ENCODE data around the gene OR5D14.

OR5D14 gene

DNA sequence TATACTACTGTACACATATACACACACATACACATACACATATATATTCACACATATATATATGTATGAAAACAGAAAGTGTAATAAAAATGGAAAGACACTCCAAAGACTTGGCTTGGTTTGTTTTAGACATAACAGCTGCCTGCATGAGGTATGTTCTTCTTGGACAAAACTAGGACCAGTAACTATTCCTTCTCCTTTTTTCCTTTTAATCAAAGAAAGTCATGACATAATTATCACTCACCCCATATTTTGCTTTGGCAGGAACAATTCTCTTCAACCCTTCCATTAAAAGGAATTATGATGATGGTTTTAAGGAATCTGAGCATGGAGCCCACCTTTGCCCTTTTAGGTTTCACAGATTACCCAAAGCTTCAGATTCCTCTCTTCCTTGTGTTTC lies at the start of gene OR5D14:
Gene OR5D14, plus strand, starts transcription at position 301 of the 400 bp plus-strand sequence. Its CDS starts 0 bp downstream, at position 301.
- H3K4me3 ChIP-seq (ENCODE audit: control insufficient read depth, low read depth, low read length): no peak within 1 kb of the TSS
- TF ChIP-seq, protein P1, sequence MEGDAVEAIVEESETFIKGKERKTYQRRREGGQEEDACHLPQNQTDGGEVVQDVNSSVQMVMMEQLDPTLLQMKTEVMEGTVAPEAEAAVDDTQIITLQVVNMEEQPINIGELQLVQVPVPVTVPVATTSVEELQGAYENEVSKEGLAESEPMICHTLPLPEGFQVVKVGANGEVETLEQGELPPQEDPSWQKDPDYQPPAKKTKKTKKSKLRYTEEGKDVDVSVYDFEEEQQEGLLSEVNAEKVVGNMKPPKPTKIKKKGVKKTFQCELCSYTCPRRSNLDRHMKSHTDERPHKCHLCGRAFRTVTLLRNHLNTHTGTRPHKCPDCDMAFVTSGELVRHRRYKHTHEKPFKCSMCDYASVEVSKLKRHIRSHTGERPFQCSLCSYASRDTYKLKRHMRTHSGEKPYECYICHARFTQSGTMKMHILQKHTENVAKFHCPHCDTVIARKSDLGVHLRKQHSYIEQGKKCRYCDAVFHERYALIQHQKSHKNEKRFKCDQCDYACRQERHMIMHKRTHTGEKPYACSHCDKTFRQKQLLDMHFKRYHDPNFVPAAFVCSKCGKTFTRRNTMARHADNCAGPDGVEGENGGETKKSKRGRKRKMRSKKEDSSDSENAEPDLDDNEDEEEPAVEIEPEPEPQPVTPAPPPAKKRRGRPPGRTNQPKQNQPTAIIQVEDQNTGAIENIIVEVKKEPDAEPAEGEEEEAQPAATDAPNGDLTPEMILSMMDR (IDR thresholded peaks at IDR 0.05; ENCODE audit: control insufficient read depth, insufficient read depth, low read depth, low read length, missing control alignments): no peak
- DNase-seq (ENCODE audit: low read depth): no peak

DNA sequence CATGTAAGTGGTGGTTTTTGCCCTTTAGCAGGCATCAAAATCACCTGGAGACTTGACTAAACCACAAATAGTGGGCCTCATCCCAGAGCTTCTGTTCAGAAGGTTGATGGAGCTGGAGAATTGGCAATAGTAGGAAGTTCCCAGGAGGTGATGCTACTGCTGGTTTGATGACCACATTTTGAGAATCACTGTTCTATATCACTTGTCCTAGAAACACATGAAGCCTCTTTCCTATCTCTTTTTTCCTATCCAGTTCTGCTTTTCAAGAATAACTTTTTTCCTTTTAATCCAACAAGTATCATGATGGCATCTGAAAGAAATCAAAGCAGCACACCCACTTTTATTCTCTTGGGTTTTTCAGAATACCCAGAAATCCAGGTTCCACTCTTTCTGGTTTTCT lies 22.2 kb upstream of the OR5D14 start, which contains the start of gene OR5D13:
Gene OR5D13, plus strand, starts transcription at position 301 of the 400 bp plus-strand sequence. Its CDS starts 0 bp downstream, at position 301.
- TF ChIP-seq, protein P1 (IDR thresholded peaks at IDR 0.05; ENCODE audit: control insufficient read depth, insufficient read depth, low read depth, low read length, missing control alignments): no peak
- H3K4me3 ChIP-seq (ENCODE audit: control insufficient read depth, low read depth, low read length): no peak within 1 kb of the TSS
- no peak for DNase-seq (ENCODE audit: low read depth)

DNA sequence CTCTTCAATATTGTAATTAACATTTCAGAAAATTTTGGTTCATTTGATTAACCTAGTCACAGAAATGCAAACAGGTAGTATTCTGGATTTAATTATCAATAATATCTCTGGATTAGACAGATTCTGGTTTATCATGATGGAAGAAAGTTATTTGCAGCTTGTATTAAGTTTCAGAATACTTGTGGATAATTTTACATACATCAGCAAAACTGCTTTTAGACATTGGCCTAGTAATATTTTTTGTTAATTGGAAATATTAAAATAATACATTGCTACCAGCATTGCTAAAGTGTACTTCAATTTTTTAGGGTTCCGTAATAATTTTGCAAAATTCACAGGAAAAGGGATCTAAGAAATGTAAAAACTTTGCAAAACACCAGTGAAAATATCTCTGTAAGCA lies 3.8 kb upstream of the OR5D14 start:
- H3K4me3 ChIP-seq (ENCODE audit: control insufficient read depth, low read depth, low read length): no peak overlapping the region
- no peak for DNase-seq (ENCODE audit: low read depth)
- TF ChIP-seq, protein P1 (IDR thresholded peaks at IDR 0.05; ENCODE audit: control insufficient read depth, insufficient read depth, low read depth, low read length, missing control alignments): no peak

DNA sequence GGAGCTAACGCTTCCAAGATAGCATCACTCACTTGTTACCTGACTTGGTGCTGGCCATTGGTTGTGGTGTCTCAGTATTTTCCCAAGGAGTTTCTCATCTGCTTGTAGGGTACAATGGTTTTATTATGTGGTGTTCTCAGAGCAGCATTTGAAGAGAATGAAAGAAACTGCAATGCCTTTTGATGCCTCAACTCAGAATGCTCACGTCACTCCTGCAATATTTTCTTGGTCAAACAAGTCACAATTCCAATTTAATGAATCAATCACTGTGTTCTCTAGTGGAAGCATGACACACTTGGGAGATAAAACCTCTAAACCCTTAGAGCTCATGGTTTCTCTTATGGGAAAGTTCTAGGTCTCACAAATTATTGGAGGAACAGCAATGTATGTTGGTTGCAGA lies 2.0 kb upstream of the OR5D14 start:
- no peak for DNase-seq (ENCODE audit: low read depth)
- H3K4me3 ChIP-seq (ENCODE audit: control insufficient read depth, low read depth, low read length): no peak overlapping the region
- TF ChIP-seq, protein P1 (IDR thresholded peaks at IDR 0.05; ENCODE audit: control insufficient read depth, insufficient read depth, low read depth, low read length, missing control alignments): no peak

DNA sequence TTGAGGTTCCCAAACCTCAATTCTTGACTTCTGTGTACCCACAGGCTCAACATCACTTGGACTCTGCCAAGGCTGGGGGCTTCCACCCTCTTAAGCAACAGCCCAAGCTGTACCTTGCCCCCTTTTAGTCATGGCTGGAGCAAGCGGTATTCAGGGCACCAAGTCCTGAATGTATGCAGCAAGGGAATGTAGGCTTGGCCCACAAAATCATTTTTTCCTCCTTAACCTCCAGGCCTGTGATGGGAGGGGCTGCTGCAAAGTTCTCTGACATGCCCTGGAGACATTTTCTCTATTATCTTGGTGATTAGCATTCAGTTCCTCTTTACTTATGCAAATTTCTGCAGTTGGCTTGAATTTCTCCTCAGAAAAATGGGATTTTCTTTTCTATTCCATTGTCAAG lies 10.9 kb downstream of the OR5D14 start:
- H3K4me3 ChIP-seq (ENCODE audit: control insufficient read depth, low read depth, low read length): no peak overlapping the region
- no peak for DNase-seq (ENCODE audit: low read depth)
- TF ChIP-seq, protein P1 (IDR thresholded peaks at IDR 0.05; ENCODE audit: control insufficient read depth, insufficient read depth, low read depth, low read length, missing control alignments): no peak

DNA sequence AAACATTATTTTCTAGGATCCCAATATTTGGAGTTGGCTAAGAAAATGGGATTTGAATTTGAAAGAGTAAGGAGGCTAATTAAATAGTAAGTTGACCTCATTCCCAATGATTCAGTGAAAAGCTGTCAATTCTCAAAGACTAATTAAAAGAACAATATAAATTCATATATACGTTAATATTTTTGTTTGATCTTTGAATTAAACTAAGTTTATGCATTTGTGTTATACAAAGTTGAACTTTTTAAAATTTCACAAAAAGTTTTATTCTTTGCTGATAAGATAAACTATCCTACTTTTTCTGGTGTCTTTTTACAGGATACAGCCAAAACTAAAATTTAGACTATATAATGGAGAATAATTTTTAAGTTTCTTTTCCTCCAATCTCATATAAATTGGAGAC lies 15.7 kb downstream of the OR5D14 start, which contains the start of gene OR5L1:
Gene OR5L1, plus strand, starts transcription at position 301 of the 400 bp plus-strand sequence. CDS start 100 bp downstream, outside the sequence.
- TF ChIP-seq, protein P1 (IDR thresholded peaks at IDR 0.05; ENCODE audit: control insufficient read depth, insufficient read depth, low read depth, low read length, missing control alignments): no peak
- H3K4me3 ChIP-seq (ENCODE audit: control insufficient read depth, low read depth, low read length): no peak within 1 kb of the TSS
- DNase-seq (ENCODE audit: low read depth): no peak

DNA sequence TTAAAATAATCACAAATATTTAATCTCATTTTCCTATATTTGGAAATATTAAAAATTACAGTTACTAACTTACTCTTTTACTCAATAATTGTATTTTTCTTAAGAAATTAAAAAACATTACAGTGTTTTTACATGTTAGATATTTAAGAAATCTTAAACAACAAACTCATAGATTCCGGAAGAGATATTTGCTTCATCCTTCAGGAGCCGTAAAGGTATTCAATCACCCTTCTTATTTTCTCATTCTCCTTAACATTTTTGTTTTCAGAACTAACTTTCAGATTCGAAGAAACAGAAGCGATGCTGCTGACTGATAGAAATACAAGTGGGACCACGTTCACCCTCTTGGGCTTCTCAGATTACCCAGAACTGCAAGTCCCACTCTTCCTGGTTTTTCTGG lies 24.0 kb downstream of the OR5D14 start, which contains the start of gene OR5D18:
Gene OR5D18, plus strand, starts transcription at position 301 of the 400 bp plus-strand sequence. Its CDS starts 0 bp downstream, at position 301.
- TF ChIP-seq, protein P1 (IDR thresholded peaks at IDR 0.05; ENCODE audit: control insufficient read depth, insufficient read depth, low read depth, low read length, missing control alignments): no peak
- no peak within 1 kb of the TSS for H3K4me3 ChIP-seq (ENCODE audit: control insufficient read depth, low read depth, low read length)
- no peak for DNase-seq (ENCODE audit: low read depth)
